ENCODE results near the gene CTSF. TPM values are rescaled to one million over a fixed set of nuclear protein-coding genes. Genes with fewer than 3 reads are reported as not detected.

CTSF gene
- total RNA-seq, 4 donors from 2014 or later: 55.9 to 196 (median 121) TPM

GRCh38 chr11:66531841-66532240, 36.6 kb downstream of the CTSF start:
- TF ChIP-seq CTCF (IDR thresholded peaks at IDR 0.05; ENCODE audit: low read depth): no peak

- no peak for TF ChIP-seq CTCF (IDR thresholded peaks at IDR 0.05; ENCODE audit: low read depth)
Measured at GRCh38 chr11:66530927-66531709, 37.3 kb downstream of the CTSF start.

GRCh38 chr11:66529655-66530054, 38.8 kb downstream of the CTSF start:
- TF ChIP-seq CTCF (IDR thresholded peaks at IDR 0.05; ENCODE audit: low read depth): no peak

GRCh38 chr11:66529069-66529468, 39.3 kb downstream of the CTSF start:
- TF ChIP-seq CTCF (IDR thresholded peaks at IDR 0.05; ENCODE audit: low read depth): no peak

- TF ChIP-seq CTCF (IDR thresholded peaks at IDR 0.05; ENCODE audit: low read depth): no peak
Measured at GRCh38 chr11:66524304-66525040, 43.9 kb downstream of the CTSF start.

GRCh38 chr11:66523611-66524010, 44.8 kb downstream of the CTSF start:
- TF ChIP-seq CTCF (IDR thresholded peaks at IDR 0.05; ENCODE audit: low read depth): no peak

Small RNAs within 50 kb of the gene (small RNA-seq; reads per million reads assigned to genes)
- gene RNU4-39P: not detected

Other genes with a start within 250 kb of the CTSF start
- gene RIN1, start 232.2 kb downstream of the CTSF start, total RNA-seq: 1 to 10 TPM in 3 of 4 donors, under 1 TPM in 1; 0.98 to 3.7 (median 3.3) TPM
- 10 to 100 TPM; 20.5 to 47.1 (median 34.7) TPM for gene BRMS1, start 223.5 kb downstream of the CTSF start, total RNA-seq
- 10 to 100 TPM; 11.7 to 31.7 (median 18.7) TPM for gene B4GAT1, start 221.0 kb downstream of the CTSF start, total RNA-seq
- 10 to 100 TPM in 2 of 4 donors, 1 to 10 TPM in 2; 3.7 to 30.7 (median 15.5) TPM for gene SLC29A2, start 196.8 kb downstream of the CTSF start, total RNA-seq
- gene NPAS4, start 147.6 kb downstream of the CTSF start, total RNA-seq: not detected
- gene MRPL11, start 129.8 kb downstream of the CTSF start, total RNA-seq: 10 to 100 TPM; 26.7 to 41.8 (median 39.6) TPM
- 10 to 100 TPM in 3 of 4 donors, 1 to 10 TPM in 1; 8.0 to 16.6 (median 12.6) TPM for gene PELI3, start 101.7 kb downstream of the CTSF start, total RNA-seq
- 10 to 100 TPM; 12.6 to 17.8 (median 15.7) TPM for gene DPP3, start 88.2 kb downstream of the CTSF start, total RNA-seq
- gene BBS1, start 58.0 kb downstream of the CTSF start, total RNA-seq: 10 to 100 TPM; 25.5 to 53.7 (median 39.3) TPM
- 10 to 100 TPM in 3 of 4 donors, 1 to 10 TPM in 1; 4.4 to 16.4 (median 12.5) TPM for gene ZDHHC24, start 22.6 kb downstream of the CTSF start, total RNA-seq
- under 1 TPM in 1 of 4 donors, not detected in 3; 0.22 TPM for gene ACTN3, start 21.7 kb downstream of the CTSF start, total RNA-seq
- under 1 TPM in 1 of 4 donors, not detected in 3; 0.17 TPM for gene CCDC87, start 24.5 kb upstream of the CTSF start, total RNA-seq
- gene CCS, start 24.6 kb upstream of the CTSF start, total RNA-seq: 10 to 100 TPM; 17.6 to 35.6 (median 24.0) TPM
- gene RBM14, start 48.0 kb upstream of the CTSF start, total RNA-seq: 10 to 100 TPM; 25.8 to 49.3 (median 39.6) TPM
- 10 to 100 TPM; 51.7 to 93.3 (median 68.6) TPM for gene RBM4, start 70.1 kb upstream of the CTSF start, total RNA-seq
- gene RBM4B, start 109.3 kb upstream of the CTSF start, total RNA-seq: 10 to 100 TPM in 1 of 4 donors, 1 to 10 TPM in 3; 3.9 to 10.2 (median 9.0) TPM
- gene SPTBN2, start 160.6 kb upstream of the CTSF start, total RNA-seq: 10 to 100 TPM in 1 of 4 donors, 1 to 10 TPM in 3; 1.9 to 15.3 (median 5.2) TPM